HAP-1 (cell line): ENCODE data around the gene DIS3L2.
"Not testable (repeated sequence)": the region's sequence is repeated elsewhere in the genome, so short reads cannot be mapped to it uniquely, and the experiment has no call there.

Experiments used
- DNase-seq, 2 experiments: peaks; one replicate each; pipeline ENCODE4 v3.0.0-alpha.2; 2016 to 2020; ENCODE audit warnings: low spot score in 2 of 2
- H3K27me3 ChIP-seq: fragments of 250-450 bp; sonication (Bioruptor Pico); 2 replicates; pipeline ENCODE4 v1.5.1; 2020; ENCODE audit warnings: low read depth, mild to moderate bottlenecking, moderate library complexity
- H3K36me3 ChIP-seq: fragments of 250-450 bp; sonication (Bioruptor Pico); replicated peaks from 2 replicates; pipeline ENCODE4 v1.5.1; 2020; ENCODE audit warnings: mild to moderate bottlenecking
- H3K4me1 ChIP-seq: fragments of 250-450 bp; sonication (Bioruptor Pico); 2 replicates; pipeline ENCODE4 v1.5.1; 2020; ENCODE audit warnings: mild to moderate bottlenecking
- H3K4me3 ChIP-seq: fragments of 250-450 bp; sonication (Bioruptor Pico); 2 replicates; pipeline ENCODE4 v1.5.1; 2020; ENCODE audit warnings: mild to moderate bottlenecking, moderate library complexity
- H3K9me3 ChIP-seq: fragments of 250-450 bp; sonication (Bioruptor Pico); 2 replicates; pipeline ENCODE4 v1.5.1; 2020; ENCODE audit warnings: mild to moderate bottlenecking, moderate library complexity
- in situ Hi-C: fragments of 300-500 bp; cut with MboI; formaldehyde crosslinking; loops from 3 replicates; pipeline ENCODE4 v1.14.3; 2020; ENCODE audit warnings: low sequenced_read_pairs, inconsistent platforms, mixed read lengths

DIS3L2 gene

DNA sequence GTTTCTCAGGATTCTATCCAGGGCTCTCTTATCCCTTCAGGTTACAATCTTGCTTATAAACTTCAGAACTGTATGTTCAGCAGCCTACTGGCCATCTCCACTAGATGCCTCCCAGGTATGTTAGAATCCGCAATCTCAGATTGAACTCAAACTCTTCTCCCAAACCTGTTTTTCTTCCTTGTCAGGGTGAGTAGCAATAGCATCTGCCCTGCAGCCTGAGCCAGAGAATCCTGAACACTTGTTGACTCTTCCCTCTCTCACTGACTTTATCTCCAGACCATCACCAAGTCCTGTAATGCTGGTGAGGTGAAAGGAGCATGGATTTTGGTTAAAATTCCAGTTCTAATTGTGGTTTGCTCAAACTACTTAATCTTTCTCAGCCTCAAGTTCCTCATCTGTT is 334.5 kb downstream of the DIS3L2 start:
- no peak for DNase-seq
- H3K4me1 ChIP-seq: no peaks in the 10 kb centered on the region
- H3K9me3 ChIP-seq: no peaks in the 10 kb centered on the region
- no peak overlapping the region for H3K4me3 ChIP-seq
- in situ Hi-C loops: no loop called here
- no peaks in the 10 kb centered on the region for H3K36me3 ChIP-seq
- no peaks in the 10 kb centered on the region for H3K27me3 ChIP-seq

DNA sequence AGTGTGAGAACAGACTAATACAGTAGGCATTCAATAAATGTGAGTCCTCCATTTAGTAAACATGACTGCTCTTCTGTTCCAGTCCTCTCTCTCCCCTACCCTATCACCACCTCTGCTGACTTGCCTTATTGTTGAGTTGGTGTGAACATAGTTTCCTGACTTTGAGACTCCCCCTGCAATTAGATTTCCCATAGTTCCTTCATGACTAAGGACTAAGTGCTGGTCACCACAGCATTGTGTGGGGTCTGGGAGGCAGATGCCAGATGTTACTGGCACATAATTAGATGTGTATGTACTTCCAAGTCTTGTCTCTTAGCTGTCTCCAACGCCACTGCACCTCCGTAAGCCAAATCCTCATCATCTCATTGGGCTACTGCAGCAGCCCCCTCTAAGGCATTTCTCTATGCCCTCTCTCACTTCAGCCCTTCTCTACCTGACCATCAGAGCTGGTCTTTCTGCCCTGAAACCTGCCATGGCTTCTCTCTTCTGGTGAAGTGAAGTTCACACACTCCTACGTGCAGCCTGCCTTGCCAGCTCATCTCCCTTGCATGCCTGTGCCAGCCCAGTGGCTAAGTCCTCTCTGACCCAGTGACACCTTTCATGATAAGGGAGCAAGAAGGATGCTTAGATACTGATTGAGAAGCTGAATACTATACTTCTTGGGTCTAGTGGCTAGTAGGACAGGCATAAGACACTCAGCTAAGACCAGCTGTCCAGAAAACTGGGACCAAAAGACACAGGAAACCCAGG is 335.4 kb downstream of the DIS3L2 start:
- H3K9me3 ChIP-seq: no peaks in the 10 kb centered on the region
- H3K27me3 ChIP-seq: no peaks in the 10 kb centered on the region
- H3K36me3 ChIP-seq: no peaks in the 10 kb centered on the region
- no peak overlapping the region for H3K4me3 ChIP-seq
- no peaks in the 10 kb centered on the region for H3K4me1 ChIP-seq
- in situ Hi-C loops: no loop called here
- no peak for DNase-seq

DNA sequence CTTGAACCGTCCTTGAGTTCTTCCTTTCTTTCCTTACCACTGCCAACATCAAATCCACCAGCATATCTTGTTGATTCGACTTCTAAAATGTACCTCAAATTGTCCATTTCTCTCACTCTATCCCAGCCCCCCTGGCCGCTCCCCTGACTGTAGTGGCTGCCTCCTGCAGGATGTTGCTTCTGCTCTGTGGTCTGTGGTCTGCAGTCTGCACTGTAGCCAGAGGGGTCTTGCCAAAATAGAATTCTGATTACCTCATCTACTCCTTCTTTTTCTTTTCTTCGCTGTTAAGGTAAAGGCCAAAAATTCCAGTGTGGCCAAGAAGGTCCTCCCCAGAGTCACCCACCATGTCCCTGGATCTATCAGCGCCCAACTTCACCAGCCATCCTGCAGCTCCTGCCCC is 337.6 kb downstream of the DIS3L2 start:
- in situ Hi-C loops: no loop called here
- no peak for DNase-seq
- H3K4me3 ChIP-seq: no peak overlapping the region
- H3K9me3 ChIP-seq: no peaks in the 10 kb centered on the region
- no peaks in the 10 kb centered on the region for H3K4me1 ChIP-seq
- H3K36me3 ChIP-seq: no peaks in the 10 kb centered on the region
- H3K27me3 ChIP-seq: no peaks in the 10 kb centered on the region

DNA sequence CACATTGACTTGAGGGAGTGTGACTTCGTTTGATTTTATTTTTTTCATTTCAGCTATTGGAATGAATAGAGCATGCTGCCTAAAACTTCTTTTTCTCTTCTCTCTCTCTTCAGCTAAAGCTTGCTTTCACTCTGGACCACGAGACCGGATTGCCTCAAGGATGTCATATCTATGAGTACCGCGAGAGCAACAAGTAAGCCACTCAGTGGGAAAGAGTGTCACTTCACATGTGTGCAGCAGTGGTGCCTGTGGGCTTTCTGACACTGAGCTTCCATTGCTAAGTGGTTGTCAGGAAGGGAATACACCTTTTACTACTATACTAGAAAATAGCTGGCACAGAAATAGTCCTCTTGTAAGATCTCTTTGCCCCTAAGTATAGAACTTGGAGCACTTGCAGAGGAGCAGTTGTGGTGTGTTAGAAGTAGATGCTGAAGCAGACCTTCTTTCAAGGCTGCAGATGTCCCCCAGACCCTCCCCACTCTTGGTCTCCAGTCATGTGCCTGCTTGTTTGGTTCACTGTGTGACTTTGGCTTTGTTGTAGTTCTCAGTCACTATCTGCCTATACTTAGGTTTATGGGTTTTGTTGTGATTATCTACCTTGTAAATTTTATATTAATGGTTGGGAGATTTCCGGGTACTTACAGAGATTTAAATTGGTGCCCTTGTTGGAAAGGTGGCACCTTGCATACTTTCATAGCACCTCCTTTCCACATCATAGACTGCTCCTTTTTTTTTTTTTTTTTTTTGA is 338.6 kb downstream of the DIS3L2 start:
- H3K27me3 ChIP-seq: no peaks in the 10 kb centered on the region
- in situ Hi-C loops: no loop called here
- DNase-seq: no peak

DNA sequence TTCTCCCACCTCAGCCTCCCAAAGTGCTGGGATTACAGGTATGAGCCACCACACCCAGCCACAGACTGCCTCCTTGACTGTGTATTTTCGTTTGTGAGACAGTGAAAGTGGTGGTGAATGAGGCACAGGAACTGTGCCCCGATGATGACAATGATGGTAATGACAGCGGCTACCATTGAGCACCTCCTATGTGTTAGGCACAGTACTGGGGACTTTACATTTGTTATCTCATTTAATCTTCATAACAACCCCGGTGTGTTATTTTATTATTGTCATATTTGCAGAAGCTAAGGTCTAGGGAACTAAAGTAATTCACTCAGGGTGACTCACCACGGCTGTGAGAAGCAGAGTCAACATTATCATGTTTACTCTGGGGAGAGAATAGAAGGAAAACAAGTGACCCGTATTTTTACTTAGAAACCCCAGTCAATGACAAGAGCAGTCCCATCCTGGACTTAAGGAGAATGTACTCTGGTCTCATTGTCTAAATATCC is 339.4 kb downstream of the DIS3L2 start:
- Histone ChIP-seq H3K4me3 (no peak overlapping the region), H3K9me3 (no peaks in the 10 kb centered on the region), H3K36me3 (no peaks in the 10 kb centered on the region), H3K27me3 (no peaks in the 10 kb centered on the region), H3K4me1 (no peaks in the 10 kb centered on the region)
- in situ Hi-C loops: no loop called here
- no peak for DNase-seq

More for the DNA sequence above, 338.6 kb downstream of the DIS3L2 start:
- no peak overlapping the region for H3K4me3 ChIP-seq
- H3K36me3 ChIP-seq: no peaks in the 10 kb centered on the region
- H3K9me3 ChIP-seq: no peaks in the 10 kb centered on the region
- no peaks in the 10 kb centered on the region for H3K4me1 ChIP-seq

DNA sequence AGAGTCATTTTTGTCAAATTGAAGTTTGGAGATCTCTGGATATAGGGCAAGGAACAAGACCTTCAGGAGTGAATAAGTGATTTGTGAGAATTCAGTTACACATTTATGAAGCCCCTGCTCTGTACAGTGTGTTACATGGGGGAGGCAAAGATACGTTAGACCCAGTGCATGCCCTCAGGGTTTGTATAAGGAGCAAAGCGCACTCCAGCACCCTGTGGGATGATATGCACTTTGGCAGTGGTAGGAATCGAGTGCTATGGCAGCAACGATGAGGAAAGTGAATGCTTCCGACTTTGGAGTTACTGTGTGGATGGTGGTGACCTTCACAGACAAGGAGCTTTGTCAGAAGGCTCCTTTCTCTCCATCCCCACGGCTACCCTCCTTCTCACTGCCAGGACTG is 342.7 kb downstream of the DIS3L2 start:
- DNase-seq: no peak
- in situ Hi-C loops: no loop called here
- Histone ChIP-seq H3K4me3 (no peak overlapping the region), H3K27me3 (no peaks in the 10 kb centered on the region), H3K36me3 (no peaks in the 10 kb centered on the region), H3K9me3 (no peaks in the 10 kb centered on the region), H3K4me1 (no peaks in the 10 kb centered on the region)

DNA sequence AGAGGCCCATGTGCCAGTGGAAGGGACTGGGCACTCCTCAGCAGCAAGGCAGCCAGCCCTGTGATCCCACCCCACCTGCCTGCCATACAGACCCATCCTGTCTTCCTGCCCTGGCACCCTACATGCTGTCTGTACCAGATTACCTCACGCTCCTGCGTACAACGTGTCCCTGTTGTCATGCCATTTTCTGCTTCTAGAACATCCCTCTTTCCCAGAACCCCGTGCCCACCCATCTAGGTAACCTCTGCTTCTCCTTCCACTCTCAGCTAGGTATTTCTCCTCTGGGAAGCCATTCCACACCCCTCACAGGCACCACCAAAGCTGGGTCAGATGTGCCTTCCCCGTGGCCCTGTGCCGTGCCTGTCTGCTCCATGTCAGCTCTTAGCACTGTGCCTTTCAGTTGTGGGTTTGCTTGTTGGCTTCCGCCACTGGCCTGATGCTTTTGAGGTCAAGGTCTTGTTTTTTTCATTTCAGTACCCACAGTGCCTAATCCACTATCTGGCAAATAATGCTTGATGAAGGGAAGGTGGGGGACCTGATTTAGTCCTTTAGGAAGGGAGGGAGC is 345.3 kb downstream of the DIS3L2 start:
- no peak overlapping the region for H3K4me3 ChIP-seq
- in situ Hi-C loops: no loop called here
- no peaks in the 10 kb centered on the region for H3K27me3 ChIP-seq
- H3K4me1 ChIP-seq: no peaks in the 10 kb centered on the region
- DNase-seq: no peak
- H3K36me3 ChIP-seq: no peaks in the 10 kb centered on the region
- no peaks in the 10 kb centered on the region for H3K9me3 ChIP-seq

DNA sequence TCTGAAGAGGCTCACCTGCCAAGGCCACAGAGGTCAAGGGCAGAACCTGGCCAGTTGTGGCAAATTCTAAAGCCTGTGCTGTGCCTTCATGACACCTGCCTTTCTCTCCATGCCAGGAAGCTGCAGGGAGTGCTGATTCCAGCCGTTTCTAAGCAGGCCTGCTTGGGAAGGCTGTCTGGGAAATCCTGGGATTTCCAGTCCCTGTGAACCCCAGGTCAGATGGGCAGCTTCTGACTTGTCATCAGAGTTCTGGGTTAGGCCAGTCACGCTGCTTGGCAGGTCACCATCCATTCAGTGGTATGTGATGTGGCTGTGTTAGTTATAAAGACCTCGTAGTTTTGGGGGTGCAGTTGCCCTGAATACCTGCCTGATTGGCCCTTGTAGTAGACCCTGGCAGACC is 346.3 kb downstream of the DIS3L2 start:
- peaks cover 2% of the 10 kb centered on the region; the same call in 1 of the 2 replicates for H3K9me3 ChIP-seq
- in situ Hi-C loops: no loop called here
- no peaks in the 10 kb centered on the region for H3K36me3 ChIP-seq
- H3K27me3 ChIP-seq: no peaks in the 10 kb centered on the region
- H3K4me3 ChIP-seq: no peak overlapping the region
- H3K4me1 ChIP-seq: no peaks in the 10 kb centered on the region
- no peak for DNase-seq

DNA sequence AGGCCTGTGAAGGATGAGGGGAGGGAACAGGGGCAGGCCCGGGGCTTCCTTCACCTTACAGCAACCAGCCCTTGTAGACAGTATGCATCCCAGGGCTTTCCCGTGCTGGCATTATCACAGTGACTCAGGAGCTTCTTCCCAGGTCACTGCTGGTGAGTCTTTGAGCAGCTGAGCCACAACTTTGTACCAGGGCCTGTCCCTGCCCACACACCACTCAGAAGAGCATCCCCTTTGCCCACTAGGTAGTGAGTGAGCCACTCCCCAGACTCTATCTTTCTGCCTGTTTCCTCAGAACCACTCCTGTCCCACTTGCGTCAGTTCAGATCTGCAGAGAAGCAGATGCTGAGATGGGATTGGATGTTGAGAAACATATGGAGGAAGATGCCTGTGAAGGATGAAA is 347.5 kb downstream of the DIS3L2 start:
- Histone ChIP-seq H3K27me3 (no peaks in the 10 kb centered on the region), H3K36me3 (no peaks in the 10 kb centered on the region), H3K4me1 (no peaks in the 10 kb centered on the region), H3K4me3 (no peak overlapping the region), H3K9me3 (peaks cover 8% of the 10 kb centered on the region; the same call in 1 of the 2 replicates)
- in situ Hi-C loops: no loop called here
- no peak for DNase-seq

DNA sequence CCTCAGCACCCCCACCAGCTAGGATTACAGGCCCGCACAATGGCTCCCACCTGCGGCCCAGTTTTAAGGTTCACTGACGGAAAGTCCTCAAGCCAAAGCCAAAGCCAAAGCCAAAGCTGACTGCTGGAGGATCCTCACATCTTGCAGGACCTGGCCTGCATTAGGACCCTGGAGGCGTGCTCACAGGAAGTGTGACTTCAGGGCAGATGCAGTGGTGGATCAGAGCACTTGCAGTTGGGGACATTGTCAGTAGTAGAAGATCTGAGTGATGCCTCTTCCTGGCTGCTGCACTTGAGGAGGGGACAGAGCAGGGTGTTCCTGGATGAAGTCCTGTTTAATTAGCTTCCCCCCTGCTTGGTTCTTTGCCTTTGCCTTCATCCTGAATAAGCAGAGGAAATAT is 348.1 kb downstream of the DIS3L2 start:
- Histone ChIP-seq H3K9me3 (peaks cover 8% of the 10 kb centered on the region; the same call in 1 of the 2 replicates), H3K27me3 (no peaks in the 10 kb centered on the region), H3K4me3 (no peak overlapping the region), H3K36me3 (no peaks in the 10 kb centered on the region), H3K4me1 (no peaks in the 10 kb centered on the region)
- no peak for DNase-seq
- in situ Hi-C loops: no loop called here

DNA sequence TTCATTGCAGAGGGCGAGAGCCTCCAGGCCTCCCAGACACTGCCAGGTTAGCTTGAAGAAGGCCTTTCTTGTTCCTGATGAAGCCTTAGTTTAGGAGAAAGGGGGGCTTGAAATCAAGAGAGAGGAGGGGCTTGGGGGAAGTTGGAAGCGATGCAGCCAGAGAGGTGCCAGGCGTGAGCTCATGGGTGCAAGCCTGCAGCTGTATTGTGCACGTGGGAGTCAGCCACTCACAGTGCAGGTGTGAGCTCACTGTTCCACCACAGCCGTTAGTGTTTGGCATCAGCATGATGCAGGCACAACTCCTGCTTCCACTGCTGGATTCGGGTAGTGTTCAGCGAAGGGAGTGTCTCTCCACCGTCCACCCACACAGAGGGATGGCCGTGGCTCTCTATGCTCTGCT is 348.6 kb downstream of the DIS3L2 start:
- in situ Hi-C loops: no loop called here
- H3K4me1 ChIP-seq: no peaks in the 10 kb centered on the region
- H3K27me3 ChIP-seq: no peaks in the 10 kb centered on the region
- H3K9me3 ChIP-seq: peaks cover 8% of the 10 kb centered on the region; the same call in 1 of the 2 replicates
- DNase-seq: no peak
- H3K4me3 ChIP-seq: no peak overlapping the region
- no peaks in the 10 kb centered on the region for H3K36me3 ChIP-seq

DNA sequence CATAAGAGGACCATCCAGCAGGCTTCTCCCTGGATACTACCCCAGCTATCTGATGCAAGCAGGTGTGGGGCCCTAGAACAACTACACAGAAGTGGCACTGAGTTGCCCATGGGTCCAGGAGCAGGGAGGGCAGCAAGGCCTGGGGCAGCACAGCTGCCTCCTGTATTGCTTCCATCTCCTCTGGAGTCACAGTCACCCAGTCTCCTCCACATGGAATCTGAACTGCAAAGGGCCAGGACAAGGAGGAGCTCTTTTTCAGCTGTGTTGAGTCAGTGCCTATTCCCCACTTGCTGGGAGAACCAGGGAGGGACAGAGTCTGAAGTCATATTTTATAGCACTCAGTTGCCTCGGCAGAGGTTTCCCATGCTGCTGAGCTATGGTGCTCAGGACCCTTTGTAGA is 349.2 kb downstream of the DIS3L2 start:
- no peak for DNase-seq
- Histone ChIP-seq H3K4me1 (no peaks in the 10 kb centered on the region), H3K9me3 (peaks cover 8% of the 10 kb centered on the region; the same call in 1 of the 2 replicates), H3K36me3 (no peaks in the 10 kb centered on the region), H3K4me3 (no peak overlapping the region), H3K27me3 (no peaks in the 10 kb centered on the region)
- in situ Hi-C loops: no loop called here

DNA sequence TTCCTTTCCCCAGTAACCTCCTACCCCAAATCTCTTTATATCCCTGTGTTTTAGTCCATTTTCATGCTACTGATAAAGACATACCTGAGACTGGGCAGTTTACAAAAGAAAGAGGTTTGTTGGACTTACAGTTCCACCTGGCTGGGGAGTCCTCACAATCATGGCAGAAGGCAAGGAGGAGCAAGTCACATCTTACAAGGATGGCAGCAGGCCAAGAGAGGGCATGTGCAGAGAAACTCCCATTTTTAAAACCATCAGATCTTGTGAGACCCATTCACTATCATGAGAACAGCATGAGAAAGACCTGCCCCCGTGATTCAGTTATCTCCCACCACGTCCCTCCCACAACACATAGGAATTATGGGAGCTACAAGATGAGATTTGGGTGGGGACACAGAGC is 352.1 kb downstream of the DIS3L2 start:
- DNase-seq, in situ Hi-C loops, H3K4me1 ChIP-seq, H3K27me3 ChIP-seq, H3K36me3 ChIP-seq, H3K9me3 ChIP-seq, H3K4me3 ChIP-seq: not testable (repeated sequence)
